ENCODE measurements around the gene GGA3. TPM values are rescaled to one million over a fixed set of nuclear protein-coding genes. Genes with fewer than 3 reads are reported as not detected.

Gene GGA3
- polyA plus RNA-seq, 1 donor from 2014 or later, result 15.7 TPM

DNA sequence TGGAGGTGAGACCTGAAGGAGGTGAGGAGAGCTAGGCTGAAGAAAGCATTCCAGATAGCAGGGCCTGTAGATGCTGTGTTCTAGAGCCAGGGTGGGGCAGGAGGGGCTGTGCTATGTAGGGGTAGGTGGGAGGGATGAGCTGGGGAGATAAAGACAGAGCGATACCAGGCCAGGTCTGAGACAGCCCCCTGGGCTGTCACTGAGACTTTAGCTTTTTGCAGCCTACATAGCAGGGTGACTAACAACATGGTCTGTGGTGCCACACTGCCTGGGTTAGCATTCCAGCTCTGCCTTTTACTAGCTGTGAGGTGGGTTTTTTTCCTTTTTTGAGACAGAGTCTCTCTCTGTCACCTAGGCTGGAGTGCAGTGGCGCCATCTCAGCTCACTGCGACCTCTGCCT, 41.6 kb downstream of the GGA3 start:
- H3K27me3 ChIP-seq (ENCODE audit: insufficient read depth, low read depth, low read length), result no peaks in the 10 kb centered on the region
- no peaks in the 10 kb centered on the region for H3F3A ChIP-seq (ENCODE audit: insufficient read depth, low read length, poor library complexity, severe bottlenecking)
- no peaks in the 10 kb centered on the region for H3K9me2 ChIP-seq (ENCODE audit: insufficient read depth, low read length)
- H3K9ac ChIP-seq (ENCODE audit: low read length), result no peak overlapping the region
- H3K79me2 ChIP-seq (replicated peaks; ENCODE audit: insufficient read depth, low read length), result no peaks in the 10 kb centered on the region
- no peaks in the 10 kb centered on the region for H3K36me3 ChIP-seq (ENCODE audit: insufficient read depth, low read length)
- no peak overlapping the region for H2AFZ ChIP-seq (ENCODE audit: low read depth, low read length)
- no peaks in the 10 kb centered on the region for H4K20me1 ChIP-seq (ENCODE audit: insufficient read depth)
- no peak for TF ChIP-seq TAF1 (IDR thresholded peaks at IDR 0.05; ENCODE audit: low read depth)
- TF ChIP-seq, protein P1, sequence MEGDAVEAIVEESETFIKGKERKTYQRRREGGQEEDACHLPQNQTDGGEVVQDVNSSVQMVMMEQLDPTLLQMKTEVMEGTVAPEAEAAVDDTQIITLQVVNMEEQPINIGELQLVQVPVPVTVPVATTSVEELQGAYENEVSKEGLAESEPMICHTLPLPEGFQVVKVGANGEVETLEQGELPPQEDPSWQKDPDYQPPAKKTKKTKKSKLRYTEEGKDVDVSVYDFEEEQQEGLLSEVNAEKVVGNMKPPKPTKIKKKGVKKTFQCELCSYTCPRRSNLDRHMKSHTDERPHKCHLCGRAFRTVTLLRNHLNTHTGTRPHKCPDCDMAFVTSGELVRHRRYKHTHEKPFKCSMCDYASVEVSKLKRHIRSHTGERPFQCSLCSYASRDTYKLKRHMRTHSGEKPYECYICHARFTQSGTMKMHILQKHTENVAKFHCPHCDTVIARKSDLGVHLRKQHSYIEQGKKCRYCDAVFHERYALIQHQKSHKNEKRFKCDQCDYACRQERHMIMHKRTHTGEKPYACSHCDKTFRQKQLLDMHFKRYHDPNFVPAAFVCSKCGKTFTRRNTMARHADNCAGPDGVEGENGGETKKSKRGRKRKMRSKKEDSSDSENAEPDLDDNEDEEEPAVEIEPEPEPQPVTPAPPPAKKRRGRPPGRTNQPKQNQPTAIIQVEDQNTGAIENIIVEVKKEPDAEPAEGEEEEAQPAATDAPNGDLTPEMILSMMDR (IDR thresholded peaks at IDR 0.05; ENCODE audit: poor library complexity, severe bottlenecking), result no peak
- TF ChIP-seq, protein P2, sequence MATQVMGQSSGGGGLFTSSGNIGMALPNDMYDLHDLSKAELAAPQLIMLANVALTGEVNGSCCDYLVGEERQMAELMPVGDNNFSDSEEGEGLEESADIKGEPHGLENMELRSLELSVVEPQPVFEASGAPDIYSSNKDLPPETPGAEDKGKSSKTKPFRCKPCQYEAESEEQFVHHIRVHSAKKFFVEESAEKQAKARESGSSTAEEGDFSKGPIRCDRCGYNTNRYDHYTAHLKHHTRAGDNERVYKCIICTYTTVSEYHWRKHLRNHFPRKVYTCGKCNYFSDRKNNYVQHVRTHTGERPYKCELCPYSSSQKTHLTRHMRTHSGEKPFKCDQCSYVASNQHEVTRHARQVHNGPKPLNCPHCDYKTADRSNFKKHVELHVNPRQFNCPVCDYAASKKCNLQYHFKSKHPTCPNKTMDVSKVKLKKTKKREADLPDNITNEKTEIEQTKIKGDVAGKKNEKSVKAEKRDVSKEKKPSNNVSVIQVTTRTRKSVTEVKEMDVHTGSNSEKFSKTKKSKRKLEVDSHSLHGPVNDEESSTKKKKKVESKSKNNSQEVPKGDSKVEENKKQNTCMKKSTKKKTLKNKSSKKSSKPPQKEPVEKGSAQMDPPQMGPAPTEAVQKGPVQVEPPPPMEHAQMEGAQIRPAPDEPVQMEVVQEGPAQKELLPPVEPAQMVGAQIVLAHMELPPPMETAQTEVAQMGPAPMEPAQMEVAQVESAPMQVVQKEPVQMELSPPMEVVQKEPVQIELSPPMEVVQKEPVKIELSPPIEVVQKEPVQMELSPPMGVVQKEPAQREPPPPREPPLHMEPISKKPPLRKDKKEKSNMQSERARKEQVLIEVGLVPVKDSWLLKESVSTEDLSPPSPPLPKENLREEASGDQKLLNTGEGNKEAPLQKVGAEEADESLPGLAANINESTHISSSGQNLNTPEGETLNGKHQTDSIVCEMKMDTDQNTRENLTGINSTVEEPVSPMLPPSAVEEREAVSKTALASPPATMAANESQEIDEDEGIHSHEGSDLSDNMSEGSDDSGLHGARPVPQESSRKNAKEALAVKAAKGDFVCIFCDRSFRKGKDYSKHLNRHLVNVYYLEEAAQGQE (IDR thresholded peaks at IDR 0.05; ENCODE audit: borderline replicate concordance), result no peak
- no peak for TF ChIP-seq EP300 (conservative IDR thresholded peaks at IDR 0.05; ENCODE audit: poor library complexity, severe bottlenecking)
- no peak for TF ChIP-seq RAD21 (conservative IDR thresholded peaks at IDR 0.05)
- no peak for TF ChIP-seq EZH2 (IDR thresholded peaks at IDR 0.05; ENCODE audit: borderline replicate concordance, insufficient read depth, low read length, poor library complexity, severe bottlenecking)
- no peak overlapping the region for H3K4me3 ChIP-seq (ENCODE audit: low read length)
- H3K27ac ChIP-seq (ENCODE audit: low read length), result no peak overlapping the region
- no peaks in the 10 kb centered on the region for H3K9me3 ChIP-seq (ENCODE audit: low read length)
- no peak overlapping the region for H3K4me2 ChIP-seq (ENCODE audit: low read length)

DNA sequence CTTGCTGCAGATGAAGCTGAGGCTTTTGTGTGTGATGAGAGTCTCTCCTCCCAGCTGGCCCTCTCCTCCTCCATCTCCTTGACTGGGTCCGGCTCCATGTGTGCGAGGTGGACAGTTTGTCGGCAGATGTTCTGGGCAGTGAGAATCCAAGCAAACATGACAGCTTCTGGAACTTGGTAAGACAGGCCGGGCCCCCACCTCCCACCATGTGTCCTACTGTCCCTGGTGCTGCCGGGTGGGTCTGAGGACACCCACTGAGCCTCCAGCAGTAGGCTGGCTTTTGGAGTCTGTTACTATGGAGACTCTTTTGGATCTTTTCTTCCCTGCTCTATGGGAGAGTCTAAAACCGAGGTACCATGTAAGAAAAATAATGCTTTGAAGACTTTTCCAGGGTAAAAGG, 43.3 kb downstream of the GGA3 start:
- Histone ChIP-seq H2AFZ (ENCODE audit: low read depth, low read length) (no peak overlapping the region), H3K79me2 (replicated peaks; ENCODE audit: insufficient read depth, low read length) (no peaks in the 10 kb centered on the region), H3K9ac (ENCODE audit: low read length) (no peak overlapping the region), H3F3A (ENCODE audit: insufficient read depth, low read length, poor library complexity, severe bottlenecking) (no peaks in the 10 kb centered on the region), H3K27me3 (ENCODE audit: insufficient read depth, low read depth, low read length) (no peaks in the 10 kb centered on the region), H3K9me2 (ENCODE audit: insufficient read depth, low read length) (no peaks in the 10 kb centered on the region), H3K4me3 (ENCODE audit: low read length) (no peak overlapping the region), H3K27ac (ENCODE audit: low read length) (no peak overlapping the region), H4K20me1 (ENCODE audit: insufficient read depth) (no peaks in the 10 kb centered on the region), H3K4me2 (ENCODE audit: low read length) (no peak overlapping the region), H3K9me3 (ENCODE audit: low read length) (no peaks in the 10 kb centered on the region), H3K36me3 (ENCODE audit: insufficient read depth, low read length) (no peaks in the 10 kb centered on the region)
- TF ChIP-seq, protein P2 (IDR thresholded peaks at IDR 0.05; ENCODE audit: borderline replicate concordance), result no peak
- no peak for TF ChIP-seq SMC3 (conservative IDR thresholded peaks at IDR 0.05; ENCODE audit: poor library complexity)
- TF ChIP-seq POLR2AphosphoS5 (IDR thresholded peaks at IDR 0.05), result no peak
- no peak for TF ChIP-seq TAF1 (IDR thresholded peaks at IDR 0.05; ENCODE audit: low read depth)
- no peak for TF ChIP-seq EP300 (conservative IDR thresholded peaks at IDR 0.05; ENCODE audit: poor library complexity, severe bottlenecking)
- TF ChIP-seq MXI1 (conservative IDR thresholded peaks at IDR 0.05; ENCODE audit: poor library complexity, severe bottlenecking), result no peak
- no peak for TF ChIP-seq EZH2 (IDR thresholded peaks at IDR 0.05; ENCODE audit: borderline replicate concordance, insufficient read depth, low read length, poor library complexity, severe bottlenecking)
- no peak for TF ChIP-seq RAD21 (conservative IDR thresholded peaks at IDR 0.05)
- TF ChIP-seq, protein P1 (IDR thresholded peaks at IDR 0.05; ENCODE audit: poor library complexity, severe bottlenecking), result no peak

Data from neural cell (in vitro differentiated cells).